Hepatocyte (in vitro differentiated cells): ENCODE measurements around the gene VWA5B2.

ENCODE experiments used
- EZH2 ChIP-seq: fragments of 200-600 bp; sonication (generic); IDR thresholded peaks from 2 replicates; pipeline ENCODE4 v1.6.1; 2016; ENCODE audit warnings: antibody characterized with exemption, mild to moderate bottlenecking, borderline replicate concordance
- EZH2phosphoT487 ChIP-seq: fragments of 200-600 bp; sonication (generic); IDR thresholded peaks from one replicate; pipeline ENCODE4 v1.6.1; 2018; ENCODE audit warnings: antibody characterized with exemption, mild to moderate bottlenecking, low read depth, moderate library complexity; ENCODE audit not compliant: unreplicated experiment, severe bottlenecking
- TF ChIP-seq, protein P1 (sequence below): fragments of 200-600 bp; sonication (generic); IDR thresholded peaks from 2 replicates; pipeline ENCODE4 v1.5.1; 2016; ENCODE audit warnings: antibody characterized with exemption, mild to moderate bottlenecking; ENCODE audit not compliant: poor library complexity

GRCh38 chr3:184234224-184234623, 4.8 kb downstream of the VWA5B2 start:
- TF ChIP-seq, protein P1, sequence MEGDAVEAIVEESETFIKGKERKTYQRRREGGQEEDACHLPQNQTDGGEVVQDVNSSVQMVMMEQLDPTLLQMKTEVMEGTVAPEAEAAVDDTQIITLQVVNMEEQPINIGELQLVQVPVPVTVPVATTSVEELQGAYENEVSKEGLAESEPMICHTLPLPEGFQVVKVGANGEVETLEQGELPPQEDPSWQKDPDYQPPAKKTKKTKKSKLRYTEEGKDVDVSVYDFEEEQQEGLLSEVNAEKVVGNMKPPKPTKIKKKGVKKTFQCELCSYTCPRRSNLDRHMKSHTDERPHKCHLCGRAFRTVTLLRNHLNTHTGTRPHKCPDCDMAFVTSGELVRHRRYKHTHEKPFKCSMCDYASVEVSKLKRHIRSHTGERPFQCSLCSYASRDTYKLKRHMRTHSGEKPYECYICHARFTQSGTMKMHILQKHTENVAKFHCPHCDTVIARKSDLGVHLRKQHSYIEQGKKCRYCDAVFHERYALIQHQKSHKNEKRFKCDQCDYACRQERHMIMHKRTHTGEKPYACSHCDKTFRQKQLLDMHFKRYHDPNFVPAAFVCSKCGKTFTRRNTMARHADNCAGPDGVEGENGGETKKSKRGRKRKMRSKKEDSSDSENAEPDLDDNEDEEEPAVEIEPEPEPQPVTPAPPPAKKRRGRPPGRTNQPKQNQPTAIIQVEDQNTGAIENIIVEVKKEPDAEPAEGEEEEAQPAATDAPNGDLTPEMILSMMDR = no peak
- TF ChIP-seq EZH2 = no peak
- no peak for TF ChIP-seq EZH2phosphoT487
